ENCODE results near the gene SAP30L. TPM values are rescaled to one million over a fixed set of nuclear protein-coding genes. Genes with fewer than 3 reads are reported as not detected.

SAP30L gene
- total and polyA plus RNA-seq, 3 experiments from 2014 or later: 35.1 to 37.9 (median 37.9) TPM

DNA sequence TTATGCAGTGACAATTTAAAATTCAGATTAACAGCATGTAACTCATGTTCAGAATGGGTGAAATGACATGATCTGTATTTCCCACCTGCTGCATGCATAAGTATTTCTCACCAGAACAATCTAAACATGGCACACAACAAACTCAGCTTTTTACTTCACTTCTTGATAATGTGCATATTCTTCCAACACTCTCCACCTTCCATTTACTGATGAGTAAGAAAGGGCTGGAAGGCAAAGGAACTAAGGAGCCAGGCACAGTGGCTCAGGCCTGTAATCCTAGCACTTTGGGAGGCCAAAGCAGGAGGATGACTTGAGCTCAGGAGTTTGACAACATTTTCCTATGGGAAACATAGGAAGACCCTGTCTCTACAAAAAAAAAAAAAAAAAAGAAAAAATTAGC, 35.8 kb upstream of the SAP30L start:
- no peaks in the 10 kb centered on the region for H3K27me3 Mint-ChIP-seq
- no peak overlapping the region for H3K4me3 Mint-ChIP-seq
- H3K36me3 ChIP-seq (ENCODE audit: insufficient read depth, low read length): no peaks in the 10 kb centered on the region
- H3K4me3 ChIP-seq (ENCODE audit: low read length): no peak overlapping the region
- H3K4me1 Mint-ChIP-seq: peaks cover 6 to 10% (median 6%) of the 10 kb centered on the region in 3 donors
- H3K4me1 ChIP-seq (ENCODE audit: insufficient read depth, low read length): peaks cover 6% of the 10 kb centered on the region
- H3K9me3 Mint-ChIP-seq: no peaks in the 10 kb centered on the region
- no peak for DNase-seq
- no peak overlapping the region for H3K27ac ChIP-seq (ENCODE audit: low read depth, low read length)
- ChIA-PET POLR2A (no interaction called here), CTCF (interaction anchor here (1.5 kb wide), 1 partner anchor 24 kb away, joined by 4 read pairs; no protein-coding TSS in a partner anchor)
- peak overlapping the region in 1 of 8 donors; percentile 29 for H3K27ac Mint-ChIP-seq
- peaks cover 0 to 55% (median 14%) of the 10 kb centered on the region in 3 donors for H3K36me3 Mint-ChIP-seq
- no peaks in the 10 kb centered on the region for H3K9me3 ChIP-seq (ENCODE audit: low read length)
- H3K27me3 ChIP-seq (ENCODE audit: insufficient read depth, low read length, poor library complexity, severe bottlenecking): no peaks in the 10 kb centered on the region

DNA sequence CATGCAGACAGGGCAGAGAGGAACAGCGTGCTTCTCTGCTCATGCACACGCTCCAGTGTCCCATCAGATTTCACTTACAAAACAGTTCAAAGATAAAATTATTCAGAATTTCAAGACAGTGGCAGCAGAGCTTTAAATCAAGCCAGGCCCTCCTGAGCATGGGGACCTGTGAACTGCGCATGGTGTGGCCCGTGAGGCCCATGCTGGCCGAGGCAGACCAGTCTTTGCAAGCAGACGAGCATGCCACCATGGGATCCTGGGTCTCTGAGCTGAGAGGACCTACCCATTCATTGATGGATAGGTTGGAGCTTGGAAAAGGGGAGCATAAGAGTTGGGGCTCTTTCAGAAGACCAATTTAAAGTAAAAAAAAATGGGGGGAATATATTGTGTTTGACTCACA, 35.0 kb upstream of the SAP30L start:
- Histone ChIP-seq H3K27me3 (ENCODE audit: insufficient read depth, low read length, poor library complexity, severe bottlenecking) (no peaks in the 10 kb centered on the region), H3K4me3 (ENCODE audit: low read length) (no peak overlapping the region), H3K9me3 (ENCODE audit: low read length) (no peaks in the 10 kb centered on the region), H3K4me1 (ENCODE audit: insufficient read depth, low read length) (no peaks in the 10 kb centered on the region), H3K36me3 (ENCODE audit: insufficient read depth, low read length) (no peaks in the 10 kb centered on the region), H3K27ac (ENCODE audit: low read depth, low read length) (no peak overlapping the region)
- H3K4me1 Mint-ChIP-seq: peaks cover 0 to 3% (median 2%) of the 10 kb centered on the region in 3 donors
- CTCF ChIA-PET: no interaction called here
- peak overlapping the region in 2 of 8 donors; percentile 21 to 29 for H3K27ac Mint-ChIP-seq
- POLR2A ChIA-PET: no interaction called here
- H3K4me3 Mint-ChIP-seq: no peak overlapping the region
- no peak for DNase-seq
- H3K9me3 Mint-ChIP-seq: no peaks in the 10 kb centered on the region
- H3K36me3 Mint-ChIP-seq: peaks cover 0 to 59% (median 14%) of the 10 kb centered on the region in 3 donors
- no peaks in the 10 kb centered on the region for H3K27me3 Mint-ChIP-seq

DNA sequence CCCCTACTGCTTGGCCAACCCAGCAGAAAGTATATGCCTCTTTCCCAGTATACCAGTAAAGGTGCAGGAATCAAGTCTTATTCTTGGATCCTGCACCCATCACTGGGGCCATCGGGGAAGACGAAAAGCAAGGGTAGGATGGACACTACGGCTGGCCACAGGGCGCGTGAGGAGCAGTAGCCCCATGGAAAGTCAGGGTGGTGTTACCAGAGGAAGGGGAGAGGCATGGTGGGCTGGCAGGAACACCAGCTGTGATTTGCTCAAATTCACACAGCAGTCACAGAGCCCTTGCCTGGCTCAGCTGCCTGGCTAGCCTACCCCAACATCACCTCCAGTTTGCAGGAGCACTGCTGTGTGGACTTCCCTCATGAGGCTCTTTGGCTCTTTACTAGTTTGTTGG, 34.5 kb upstream of the SAP30L start:
- Histone ChIP-seq H3K36me3 (ENCODE audit: insufficient read depth, low read length) (no peaks in the 10 kb centered on the region), H3K9me3 (ENCODE audit: low read length) (no peaks in the 10 kb centered on the region), H3K27ac (ENCODE audit: low read depth, low read length) (no peak overlapping the region), H3K27me3 (ENCODE audit: insufficient read depth, low read length, poor library complexity, severe bottlenecking) (no peaks in the 10 kb centered on the region), H3K4me1 (ENCODE audit: insufficient read depth, low read length) (no peaks in the 10 kb centered on the region), H3K4me3 (ENCODE audit: low read length) (no peak overlapping the region)
- no peaks in the 10 kb centered on the region for H3K9me3 Mint-ChIP-seq
- CTCF ChIA-PET: no interaction called here
- H3K27me3 Mint-ChIP-seq: no peaks in the 10 kb centered on the region
- POLR2A ChIA-PET: no interaction called here
- peaks cover 0 to 2% (median 2%) of the 10 kb centered on the region in 3 donors for H3K4me1 Mint-ChIP-seq
- peaks cover 0 to 61% (median 14%) of the 10 kb centered on the region in 3 donors for H3K36me3 Mint-ChIP-seq
- peak overlapping the region in 5 of 8 donors; percentile 24 to 64 (median 53) for H3K27ac Mint-ChIP-seq
- no peak overlapping the region for H3K4me3 Mint-ChIP-seq
- no peak for DNase-seq

DNA sequence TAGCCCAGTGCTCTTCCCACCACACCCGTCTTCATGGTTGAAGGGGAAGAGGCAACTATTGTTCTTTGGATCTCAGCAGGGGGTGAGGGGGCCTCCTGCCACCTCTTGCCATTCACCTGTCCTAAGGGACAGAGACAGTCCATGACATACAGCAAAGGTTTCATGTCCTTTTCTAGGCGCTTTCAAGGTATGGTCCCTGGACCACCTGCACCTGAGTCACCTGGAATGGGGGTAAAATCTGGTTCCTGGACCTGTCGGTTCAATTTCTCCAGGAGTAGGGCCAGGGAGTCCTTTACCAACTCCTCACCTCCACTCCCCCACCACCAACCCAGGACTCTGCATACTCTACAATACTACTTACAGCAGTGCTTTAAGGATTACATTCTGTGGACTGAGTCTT, 33.5 kb upstream of the SAP30L start:
- Histone ChIP-seq H3K4me3 (ENCODE audit: low read length) (no peak overlapping the region), H3K9me3 (ENCODE audit: low read length) (no peaks in the 10 kb centered on the region), H3K27me3 (ENCODE audit: insufficient read depth, low read length, poor library complexity, severe bottlenecking) (no peaks in the 10 kb centered on the region), H3K36me3 (ENCODE audit: insufficient read depth, low read length) (no peaks in the 10 kb centered on the region), H3K4me1 (ENCODE audit: insufficient read depth, low read length) (no peaks in the 10 kb centered on the region), H3K27ac (ENCODE audit: low read depth, low read length) (no peak overlapping the region)
- POLR2A ChIA-PET: no interaction called here
- no peak for DNase-seq
- Mint-ChIP-seq H3K36me3 (peaks cover 0 to 69% (median 11%) of the 10 kb centered on the region in 3 donors), H3K27ac (no peak overlapping the region), H3K4me1 (peaks cover 0 to 2% (median 2%) of the 10 kb centered on the region in 3 donors), H3K4me3 (no peak overlapping the region), H3K9me3 (no peaks in the 10 kb centered on the region), H3K27me3 (no peaks in the 10 kb centered on the region)
- CTCF ChIA-PET: interaction anchor here (1.0 kb wide), 1 partner anchor 10 kb away, joined by 3 read pairs; no protein-coding TSS in a partner anchor

DNA sequence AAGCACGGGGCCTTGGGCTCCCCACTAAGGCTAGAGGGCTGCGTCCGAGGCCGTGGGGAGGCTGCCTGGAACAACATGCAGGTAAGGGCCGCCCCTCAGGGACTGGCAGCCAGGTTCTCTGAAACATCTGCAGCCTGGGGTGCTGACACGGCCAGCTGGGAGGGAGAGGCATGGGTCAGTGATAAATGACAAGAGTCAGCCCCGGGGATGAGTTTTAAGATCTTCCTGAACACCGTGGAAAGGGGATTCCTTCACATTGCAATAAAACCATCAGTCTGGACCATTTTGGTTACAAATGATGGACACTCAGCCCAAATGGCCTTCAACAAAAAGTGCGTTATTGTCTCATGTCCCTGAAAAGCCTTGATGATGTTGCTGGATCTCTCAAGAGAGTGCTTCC, 32.9 kb upstream of the SAP30L start:
- peak overlapping the region in 1 of 8 donors; percentile 33 for H3K27ac Mint-ChIP-seq
- no peaks in the 10 kb centered on the region for H3K27me3 ChIP-seq (ENCODE audit: insufficient read depth, low read length, poor library complexity, severe bottlenecking)
- no peaks in the 10 kb centered on the region for H3K9me3 Mint-ChIP-seq
- H3K27ac ChIP-seq (ENCODE audit: low read depth, low read length): no peak overlapping the region
- H3K36me3 ChIP-seq (ENCODE audit: insufficient read depth, low read length): no peaks in the 10 kb centered on the region
- peaks cover 0 to 2% (median 2%) of the 10 kb centered on the region in 3 donors for H3K4me1 Mint-ChIP-seq
- no peaks in the 10 kb centered on the region for H3K4me1 ChIP-seq (ENCODE audit: insufficient read depth, low read length)
- ChIA-PET CTCF (interaction anchor here (1.0 kb wide), 1 partner anchor 9 kb away, joined by 3 read pairs; no protein-coding TSS in a partner anchor), POLR2A (no interaction called here)
- H3K36me3 Mint-ChIP-seq: peaks cover 0 to 75% (median 11%) of the 10 kb centered on the region in 3 donors
- no peak overlapping the region for H3K4me3 Mint-ChIP-seq
- DNase-seq: no peak
- no peaks in the 10 kb centered on the region for H3K9me3 ChIP-seq (ENCODE audit: low read length)
- no peak overlapping the region for H3K4me3 ChIP-seq (ENCODE audit: low read length)
- H3K27me3 Mint-ChIP-seq: no peaks in the 10 kb centered on the region

DNA sequence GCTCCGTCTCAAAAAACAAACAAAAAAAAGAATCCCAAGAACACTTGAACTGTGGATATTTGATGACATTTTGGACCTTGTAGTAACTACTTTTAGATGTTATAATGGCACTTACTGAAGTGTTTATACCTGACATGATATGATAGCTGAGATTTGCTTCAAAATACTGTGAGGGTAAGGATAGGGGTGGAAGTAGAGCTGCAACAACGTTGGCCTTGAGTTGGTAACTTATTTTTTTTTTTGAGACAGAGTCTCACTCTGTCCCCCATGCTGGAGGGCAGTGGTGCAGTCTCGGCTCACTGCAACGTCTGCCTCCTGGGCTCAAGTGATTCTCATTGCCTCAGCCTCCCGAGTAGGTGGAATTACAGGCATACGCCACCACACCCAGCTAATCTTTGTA, 30.7 kb upstream of the SAP30L start:
- no peaks in the 10 kb centered on the region for H3K4me1 ChIP-seq (ENCODE audit: insufficient read depth, low read length)
- no peaks in the 10 kb centered on the region for H3K27me3 Mint-ChIP-seq
- no peak overlapping the region for H3K27ac Mint-ChIP-seq
- H3K36me3 Mint-ChIP-seq: peaks cover 0 to 87% (median 17%) of the 10 kb centered on the region in 3 donors
- H3K4me3 ChIP-seq (ENCODE audit: low read length): no peak overlapping the region
- no peak overlapping the region for H3K4me3 Mint-ChIP-seq
- ChIA-PET CTCF (interaction anchor here (1.9 kb wide), 1 partner anchor 10 kb away, joined by 7 read pairs; no protein-coding TSS in a partner anchor), POLR2A (no interaction called here)
- no peak overlapping the region for H3K27ac ChIP-seq (ENCODE audit: low read depth, low read length)
- H3K36me3 ChIP-seq (ENCODE audit: insufficient read depth, low read length): no peaks in the 10 kb centered on the region
- H3K9me3 ChIP-seq (ENCODE audit: low read length): no peaks in the 10 kb centered on the region
- no peaks in the 10 kb centered on the region for H3K27me3 ChIP-seq (ENCODE audit: insufficient read depth, low read length, poor library complexity, severe bottlenecking)
- no peak for DNase-seq
- H3K4me1 Mint-ChIP-seq: peaks cover 0 to 2% (median 2%) of the 10 kb centered on the region in 3 donors
- H3K9me3 Mint-ChIP-seq: no peaks in the 10 kb centered on the region

DNA sequence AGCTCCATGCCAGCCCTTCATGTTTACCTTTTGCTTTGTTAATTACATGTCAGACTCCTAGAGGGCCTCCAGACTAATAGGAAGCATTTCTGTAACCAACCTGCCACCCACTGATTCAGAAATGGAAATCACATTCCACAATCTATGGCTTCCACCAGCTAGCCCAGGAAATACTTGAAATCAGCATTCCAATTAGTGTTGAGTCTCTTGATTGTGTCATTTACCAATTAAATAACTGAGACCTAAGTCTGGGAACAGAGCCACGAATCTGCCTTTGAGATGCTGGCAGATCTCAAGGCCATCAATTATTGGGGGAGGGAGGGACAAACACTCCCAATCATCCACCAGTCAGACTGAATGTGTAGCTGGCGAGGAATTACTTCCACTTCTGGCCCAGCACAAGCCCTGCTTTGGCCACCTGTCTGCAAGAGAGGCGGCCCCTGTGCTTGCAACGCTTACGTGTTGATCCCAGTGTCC, 27.4 kb upstream of the SAP30L start:
- Mint-ChIP-seq H3K27ac (peak overlapping the region in 4 of 8 donors; percentile 18 to 72 (median 46)), H3K27me3 (no peaks in the 10 kb centered on the region), H3K4me3 (no peak overlapping the region), H3K36me3 (peaks cover 4 to 68% (median 15%) of the 10 kb centered on the region in 3 donors), H3K4me1 (peaks cover 2 to 6% (median 6%) of the 10 kb centered on the region in 3 donors), H3K9me3 (peaks cover 0 to 4% (median 0%) of the 10 kb centered on the region in 5 donors)
- Histone ChIP-seq H3K4me1 (ENCODE audit: insufficient read depth, low read length) (no peaks in the 10 kb centered on the region), H3K27ac (ENCODE audit: low read depth, low read length) (no peak overlapping the region), H3K4me3 (ENCODE audit: low read length) (no peak overlapping the region), H3K9me3 (ENCODE audit: low read length) (no peaks in the 10 kb centered on the region), H3K27me3 (ENCODE audit: insufficient read depth, low read length, poor library complexity, severe bottlenecking) (no peaks in the 10 kb centered on the region), H3K36me3 (ENCODE audit: insufficient read depth, low read length) (no peaks in the 10 kb centered on the region)
- no peak for DNase-seq
- POLR2A ChIA-PET: no interaction called here
- CTCF ChIA-PET: interaction anchor here (1.6 kb wide), 1 partner anchor 13 kb away, joined by 3 read pairs; no protein-coding TSS in a partner anchor

DNA sequence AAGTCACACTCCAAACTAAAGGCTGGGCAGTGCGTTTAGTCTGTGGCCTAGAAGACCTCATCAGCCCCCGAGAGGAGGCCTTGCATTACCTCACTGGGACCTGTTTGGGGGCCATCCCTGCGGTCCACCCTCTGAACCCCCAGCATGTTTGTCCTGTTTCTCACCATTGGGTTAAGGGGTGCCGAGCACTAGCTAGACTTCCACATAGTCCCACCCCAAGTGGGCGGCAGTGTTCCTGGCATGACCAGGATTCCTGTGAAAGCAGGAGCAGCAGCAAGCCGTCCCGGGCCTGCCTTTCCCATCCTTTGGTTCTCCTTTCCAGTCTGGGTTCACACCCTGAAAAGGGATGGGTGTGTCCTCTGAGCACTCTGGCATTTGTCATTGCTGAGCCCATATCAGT, 26.6 kb upstream of the SAP30L start:
- Histone ChIP-seq H3K4me1 (ENCODE audit: insufficient read depth, low read length) (no peaks in the 10 kb centered on the region), H3K27me3 (ENCODE audit: insufficient read depth, low read length, poor library complexity, severe bottlenecking) (no peaks in the 10 kb centered on the region), H3K9me3 (ENCODE audit: low read length) (no peaks in the 10 kb centered on the region), H3K36me3 (ENCODE audit: insufficient read depth, low read length) (no peaks in the 10 kb centered on the region), H3K27ac (ENCODE audit: low read depth, low read length) (no peak overlapping the region), H3K4me3 (ENCODE audit: low read length) (no peak overlapping the region)
- peaks cover 0 to 4% (median 0%) of the 10 kb centered on the region in 5 donors for H3K9me3 Mint-ChIP-seq
- H3K27ac Mint-ChIP-seq: peak overlapping the region in 2 of 8 donors; percentile 6 to 69
- peaks cover 4 to 14% (median 12%) of the 10 kb centered on the region in 3 donors for H3K4me1 Mint-ChIP-seq
- POLR2A ChIA-PET: no interaction called here
- peaks cover 4 to 63% (median 14%) of the 10 kb centered on the region in 3 donors for H3K36me3 Mint-ChIP-seq
- H3K4me3 Mint-ChIP-seq: no peak overlapping the region
- CTCF ChIA-PET: interaction anchor here (1.1 kb wide), 1 partner anchor 347 kb away, joined by 3 read pairs; no protein-coding TSS in a partner anchor
- H3K27me3 Mint-ChIP-seq: no peaks in the 10 kb centered on the region
- no peak for DNase-seq

Measured in CD8-positive, alpha-beta memory T cell (primary cell).